Dedifferentiated amniotic fluid mesenchymal stem cell (primary cell): ENCODE data around the gene ZNF664.

ENCODE experiments used
- DNase-seq: peaks from one replicate; pipeline ENCODE4 v3.0.0-alpha.2; 2016; ENCODE audit errors: extremely low spot score

ZNF664 gene

DNA sequence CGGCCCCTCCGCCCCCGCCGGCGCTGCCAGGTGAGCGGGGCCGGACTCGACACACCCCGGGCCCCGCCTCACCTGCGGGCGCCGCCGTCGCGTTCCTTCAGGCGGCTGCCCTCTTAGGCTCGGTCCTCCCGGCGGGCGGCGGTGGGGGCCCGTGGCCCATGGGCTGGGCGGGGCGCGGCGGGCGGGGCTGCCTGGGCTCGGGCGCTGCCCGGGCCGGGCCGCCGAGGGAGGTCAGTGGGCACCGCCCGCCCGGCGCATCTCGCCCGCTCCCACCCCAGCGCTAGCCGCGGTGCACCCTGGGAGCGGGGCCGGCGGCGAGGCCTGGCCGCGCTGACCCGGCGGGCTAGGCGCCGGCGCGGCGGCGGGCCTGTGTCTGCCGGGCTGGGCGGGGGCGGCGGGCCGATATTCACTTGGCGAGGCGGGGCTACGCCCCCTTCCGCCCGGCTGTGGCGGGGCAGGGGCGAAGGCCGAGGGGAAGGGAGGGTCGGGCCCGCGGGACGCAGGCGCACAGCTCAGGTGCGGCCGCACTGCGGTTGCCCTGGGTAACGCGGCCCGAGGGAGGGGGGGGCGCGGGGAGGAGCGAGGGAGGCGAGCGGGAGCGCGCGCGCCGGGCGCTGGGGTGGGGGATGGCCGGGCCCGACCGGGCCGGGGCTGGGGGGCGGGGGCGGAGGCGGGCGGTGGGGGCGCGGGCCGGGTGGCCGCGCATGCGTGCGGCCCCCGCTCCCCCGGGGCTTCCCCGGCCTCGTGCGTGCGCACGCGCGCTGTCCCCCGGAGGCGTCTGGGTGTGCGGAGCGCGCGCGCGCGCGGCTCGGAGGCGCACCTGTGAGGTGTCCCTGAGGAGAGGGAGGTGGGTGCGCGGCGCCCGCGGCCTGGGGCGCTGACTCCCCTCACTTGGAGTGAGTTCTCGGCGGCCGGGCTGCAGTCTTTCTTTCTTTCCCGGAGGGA, at the start of gene ZNF664, which contains the start of gene CCDC92:
Gene ZNF664 (plus strand): TSS at position 759 of the 945 bp plus-strand sequence. CDS start 38,930 bp downstream, outside the sequence.
Gene CCDC92 (minus strand): TSS at position 375 of the 945 bp plus-strand sequence. CDS start 28,526 bp downstream, outside the sequence.
- DNase-seq = peak; percentile 79

- DNase-seq = no peak
Measured at GRCh38 chr12:123923927-123924326, 49.1 kb upstream of the ZNF664 start.

DNA sequence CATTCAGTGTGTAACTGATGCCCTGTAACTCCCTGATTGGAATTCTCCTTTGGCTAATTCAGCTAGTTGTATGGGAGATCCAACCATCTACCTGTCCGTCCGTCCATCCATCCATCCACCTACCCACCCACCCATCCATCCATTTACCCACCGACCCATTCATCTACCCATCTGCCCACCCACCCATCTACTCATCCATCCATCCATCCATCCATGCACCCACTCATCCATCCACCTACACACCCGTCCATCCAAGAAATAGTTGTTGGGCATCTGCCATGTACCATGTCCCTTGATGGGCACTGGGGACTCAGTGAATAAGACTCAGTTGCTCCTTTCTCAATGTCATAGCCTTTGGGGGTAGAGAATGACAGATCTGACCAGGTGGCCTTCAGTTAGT, 48.5 kb upstream of the ZNF664 start:
- DNase-seq = no peak

DNA sequence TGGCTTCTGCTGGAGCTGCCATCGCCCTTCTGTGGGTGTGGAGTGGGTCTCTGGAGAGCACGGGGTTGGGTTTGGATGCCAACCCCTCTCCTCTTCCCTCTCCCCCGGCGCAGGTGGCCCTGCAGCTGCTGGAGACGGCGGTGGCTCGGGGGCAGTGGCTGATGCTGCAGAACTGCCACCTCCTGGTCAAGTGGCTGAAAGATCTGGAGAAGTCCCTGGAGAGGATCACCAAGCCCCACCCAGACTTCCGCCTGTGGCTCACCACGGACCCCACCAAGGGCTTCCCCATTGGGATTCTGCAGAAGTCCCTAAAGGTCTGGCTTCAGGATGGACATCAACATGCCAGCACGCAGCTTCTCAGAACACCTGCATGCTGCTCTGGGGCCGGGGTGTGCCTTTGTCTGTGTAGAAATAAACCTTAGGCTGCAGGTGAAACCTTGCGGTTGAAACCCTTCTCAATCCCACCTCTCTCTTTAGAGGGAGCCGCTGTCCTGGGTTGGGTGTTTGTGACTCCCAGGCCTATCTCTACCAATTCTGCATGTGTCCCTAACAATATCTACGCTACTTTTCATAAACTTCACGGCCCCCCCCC, 44.6 kb upstream of the ZNF664 start:
- DNase-seq = no peak

GRCh38 chr12:123928897-123929296, 44.1 kb upstream of the ZNF664 start:
- DNase-seq = no peak

DNA sequence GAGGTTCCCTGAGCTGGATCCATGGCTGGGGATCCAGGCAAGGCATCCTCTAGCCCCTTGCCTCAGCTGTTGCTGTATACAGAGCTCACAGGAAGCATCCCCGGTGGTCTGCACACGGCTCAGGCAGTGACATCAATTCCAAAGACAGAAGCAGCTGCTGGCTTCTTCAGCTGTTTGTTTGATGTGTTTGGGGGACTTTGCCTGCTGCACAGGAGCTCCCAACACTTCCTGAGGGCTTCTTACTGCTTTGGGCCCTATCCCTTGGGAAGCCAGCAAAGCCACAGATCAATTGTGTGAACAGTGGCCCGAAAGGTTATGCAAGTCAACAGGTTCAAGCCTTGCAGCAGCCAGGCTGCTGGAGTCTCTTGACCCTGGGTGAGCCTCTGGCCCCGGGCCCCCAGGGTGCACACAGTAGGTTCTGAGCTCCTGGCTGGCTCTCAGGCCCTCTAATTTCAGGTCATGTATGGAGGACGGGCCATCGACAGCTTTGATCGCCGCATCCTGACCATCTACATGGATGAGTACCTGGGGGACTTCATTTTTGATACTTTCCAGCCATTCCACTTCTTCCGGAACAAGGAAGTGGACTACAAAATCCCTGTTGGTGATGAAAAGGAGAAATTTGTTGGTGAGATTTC, 43.0 kb upstream of the ZNF664 start:
- no peak for DNase-seq

DNA sequence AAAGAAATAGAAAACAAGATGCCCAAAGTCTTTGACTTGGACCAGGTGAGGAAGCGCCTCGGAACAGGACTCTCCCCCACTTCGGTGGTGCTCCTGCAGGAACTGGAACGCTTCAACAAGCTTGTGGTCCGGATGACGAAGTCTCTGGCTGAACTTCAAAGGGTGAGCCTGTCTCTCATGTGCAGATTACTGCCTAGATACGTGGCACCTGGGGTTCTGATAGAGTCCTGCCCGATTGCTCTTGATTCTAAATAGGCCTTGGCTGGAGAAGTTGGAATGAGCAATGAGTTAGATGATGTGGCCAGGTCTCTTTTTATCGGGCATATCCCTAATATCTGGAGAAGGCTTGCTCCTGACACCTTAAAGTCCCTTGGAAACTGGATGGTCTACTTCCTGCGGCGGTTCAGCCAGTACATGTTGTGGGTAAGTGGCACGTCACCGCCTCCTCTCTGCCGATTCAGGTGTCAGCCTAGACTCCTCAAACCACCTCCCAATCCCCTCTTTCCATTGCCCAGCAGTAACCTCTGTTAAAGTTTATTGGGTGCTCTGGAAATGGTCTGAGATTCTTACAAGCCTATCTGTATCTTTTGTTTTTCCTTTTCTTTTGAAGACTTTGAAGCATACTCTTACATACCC, 41.2 kb upstream of the ZNF664 start:
- no peak for DNase-seq

DNA sequence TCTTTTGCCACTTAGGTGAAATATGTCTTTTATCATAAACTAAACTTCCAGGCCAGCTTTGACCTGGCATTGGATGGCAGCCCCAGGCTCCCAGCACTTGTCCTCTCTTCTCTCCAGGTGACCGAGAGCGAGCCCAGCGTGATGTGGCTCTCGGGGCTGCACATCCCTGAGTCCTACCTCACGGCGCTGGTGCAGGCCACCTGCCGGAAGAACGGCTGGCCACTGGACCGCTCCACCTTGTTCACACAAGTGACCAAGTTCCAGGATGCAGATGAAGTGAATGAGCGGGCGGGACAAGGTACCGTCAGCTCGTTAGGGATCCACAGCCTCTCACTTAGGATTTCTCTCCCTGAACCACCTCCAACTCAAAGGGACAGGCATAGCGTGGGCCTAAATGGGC, 39.8 kb upstream of the ZNF664 start:
- no peak for DNase-seq

GRCh38 chr12:123934016-123934620, 38.9 kb upstream of the ZNF664 start:
- no peak for DNase-seq

- DNase-seq = no peak
Measured at GRCh38 chr12:123934829-123935228, 38.2 kb upstream of the ZNF664 start.

DNA sequence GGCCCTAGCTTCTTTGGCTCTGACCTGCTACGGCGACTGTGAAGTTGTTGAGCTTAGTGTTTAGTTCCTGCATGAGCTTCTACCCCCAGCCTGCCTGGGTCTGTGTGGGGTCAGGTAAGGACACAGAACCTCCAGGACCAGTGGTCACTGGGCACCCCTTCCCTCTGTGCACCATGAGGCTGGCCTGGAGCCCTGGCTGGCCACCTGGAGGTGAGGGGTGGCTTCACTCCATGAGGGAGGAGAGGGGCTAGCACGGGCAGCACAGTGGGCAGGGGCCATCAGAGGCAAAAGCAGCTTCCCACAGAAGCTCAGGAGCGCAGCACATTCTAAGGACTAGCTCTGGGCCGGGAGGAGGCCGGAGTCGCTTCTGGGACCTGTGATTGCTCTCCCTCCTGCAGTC, 37.1 kb upstream of the ZNF664 start:
- no peak for DNase-seq

- no peak for DNase-seq
Measured at GRCh38 chr12:123936471-123936870, 36.5 kb upstream of the ZNF664 start.

GRCh38 chr12:123936956-123937706, 35.9 kb upstream of the ZNF664 start:
- no peak for DNase-seq

DNA sequence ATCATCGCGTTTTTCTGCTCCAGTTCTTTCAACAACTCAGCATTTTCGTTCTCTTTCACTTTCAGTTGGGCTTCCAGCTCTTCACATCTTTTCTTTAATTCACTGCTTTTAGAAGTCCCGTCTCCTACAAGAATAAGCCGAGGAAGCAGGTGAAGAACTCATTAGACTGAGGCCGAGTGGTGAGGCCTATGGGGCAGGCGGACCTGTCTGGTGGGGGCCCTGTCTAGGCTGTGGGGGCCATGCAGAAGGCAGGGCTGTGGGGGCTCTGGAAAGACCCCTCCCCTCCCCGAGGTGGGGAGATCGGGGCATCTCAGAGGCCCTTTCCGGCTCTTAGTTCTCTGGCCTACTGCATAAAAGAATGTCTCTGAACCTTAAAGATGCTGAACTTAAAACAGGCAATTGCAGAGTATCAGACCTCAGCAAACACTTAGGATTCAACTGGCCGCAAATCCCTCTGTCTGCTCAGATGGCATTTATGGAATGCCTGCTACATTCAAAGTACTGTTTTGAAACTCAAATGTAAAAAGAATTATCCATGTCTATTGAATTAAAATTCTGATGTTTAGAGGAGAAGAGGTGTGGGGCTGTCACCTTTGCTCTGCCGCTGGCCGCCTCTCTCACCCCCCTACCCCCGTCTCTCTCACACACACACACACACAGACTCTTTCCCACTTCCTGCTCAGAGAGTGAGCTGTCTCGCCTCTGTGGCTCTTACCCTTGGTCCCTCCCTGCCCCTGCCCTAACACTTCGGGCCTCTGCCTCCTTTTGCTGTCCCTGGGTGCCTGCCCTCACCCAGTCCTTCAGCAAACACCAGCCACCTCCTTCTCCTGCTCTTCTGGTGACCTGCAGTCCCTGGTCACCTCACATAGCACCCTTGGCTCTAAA, 35.1 kb upstream of the ZNF664 start:
- DNase-seq = no peak

DNA sequence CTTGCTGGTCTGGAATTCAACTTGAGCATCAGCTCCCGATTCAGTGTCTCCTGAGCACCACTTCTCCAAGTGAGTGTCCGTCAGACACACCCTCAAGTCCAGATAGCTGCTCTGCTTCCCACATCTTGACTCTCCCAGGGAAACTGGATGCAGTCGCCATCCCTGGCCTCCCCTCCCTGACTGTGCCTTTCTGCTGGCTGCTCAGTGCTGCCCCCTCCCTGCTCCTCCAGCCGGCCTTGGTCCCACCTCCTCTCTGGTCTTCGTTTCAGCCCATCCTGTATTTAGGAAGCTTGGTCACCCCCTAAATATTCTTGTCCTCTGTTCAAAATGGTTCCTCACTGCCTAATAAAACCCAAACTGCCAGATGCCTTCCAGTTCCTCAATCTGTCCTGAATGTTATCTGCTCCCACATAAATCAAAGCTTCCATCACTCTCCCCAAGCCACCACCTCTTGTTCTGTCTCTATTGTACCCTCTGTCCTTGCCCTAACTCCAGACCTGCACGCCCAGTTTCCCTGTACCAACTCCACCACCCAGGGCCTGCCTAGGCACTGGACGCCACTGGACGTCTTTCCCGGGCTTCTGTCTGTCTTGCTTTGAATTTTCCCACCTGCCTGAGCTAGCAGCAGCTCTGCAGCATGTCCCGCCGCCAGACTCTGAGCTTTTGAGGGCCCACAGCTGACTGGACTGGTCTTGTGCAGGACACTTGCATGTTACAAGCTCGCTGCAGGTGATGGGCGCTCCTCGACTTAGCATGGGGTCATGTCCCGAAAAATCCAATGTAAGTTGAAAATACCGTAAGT, 34.1 kb upstream of the ZNF664 start:
- DNase-seq = no peak

DNA sequence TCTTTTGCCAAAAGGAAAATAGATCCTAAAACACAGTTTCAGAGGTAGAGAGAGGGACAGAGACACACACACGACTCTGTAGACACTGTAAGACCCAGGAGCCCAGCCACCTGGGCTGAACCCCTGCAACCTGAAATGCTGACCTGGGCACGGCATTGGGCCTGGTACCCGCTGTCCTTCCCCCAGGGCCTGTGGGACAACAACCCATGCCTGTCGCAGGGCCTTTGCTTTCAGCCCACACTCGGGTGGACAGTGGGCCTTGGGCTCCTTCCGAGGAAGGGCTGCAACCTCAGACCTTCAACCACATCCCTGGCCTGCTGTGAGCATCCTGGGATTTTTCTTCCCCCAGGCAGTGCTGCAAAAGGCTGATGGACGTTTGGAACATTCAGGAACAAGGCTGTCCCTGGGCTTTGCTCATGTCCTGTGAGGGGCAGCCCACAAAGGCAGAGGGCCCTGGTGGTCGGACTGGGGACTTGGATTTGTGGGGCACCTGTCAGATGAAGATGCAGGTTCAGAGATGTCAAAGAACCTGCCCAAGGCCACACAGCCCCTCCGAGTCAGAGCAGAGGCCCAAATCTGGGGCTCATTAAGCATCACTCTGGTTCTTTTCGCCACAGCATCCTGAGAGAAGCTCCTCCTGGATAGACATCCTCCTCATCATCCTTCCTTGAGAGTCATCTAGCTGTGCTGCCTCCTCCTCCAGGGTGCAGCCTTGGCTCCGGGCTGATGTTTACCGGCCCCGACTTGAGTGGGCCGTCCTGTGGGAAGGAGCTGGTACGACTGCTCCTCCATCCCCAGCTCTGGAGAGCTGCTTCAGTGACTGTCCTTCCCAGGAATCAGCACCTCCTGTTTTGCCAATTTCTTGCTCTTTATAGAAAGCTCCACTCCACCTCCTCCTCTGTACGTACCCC, 33.0 kb upstream of the ZNF664 start:
- DNase-seq = no peak

- DNase-seq = no peak
Measured at GRCh38 chr12:123940627-123940966, 32.4 kb upstream of the ZNF664 start.

GRCh38 chr12:123941000-123941399, 32.0 kb upstream of the ZNF664 start:
- no peak for DNase-seq
